Mesenteric fat pad (tissue), 1 donor: ENCODE data around the gene NUTM2G. TPM values are rescaled to one million over a fixed set of nuclear protein-coding genes. Genes with fewer than 3 reads are reported as not detected.
"Not testable (repeated sequence)": the region's sequence is repeated elsewhere in the genome, so short reads cannot be mapped to it uniquely, and the experiment has no call there.

Source experiments
- DNase-seq: peaks from one replicate; pipeline ENCODE4 v3.0.0-alpha.2; 2020; ENCODE audit warnings: low spot score
- long read RNA-seq: library from polyadenylated mRNA; unstranded; transcript quantifications from one replicate; pipeline ENCODE4 v2.0.0, GENCODE V29; 2020
- total RNA-seq: library from RNA; stranded (reverse); fragmentation: NEBNext Ultra II Directional; extraction: Animal tissue kit (Norgen Biotek cat#: 25700); gene quantifications from one replicate; pipeline ENCODE4 v1.2.1, GENCODE V29; 2021
- donor health status: DM: yes; HTN: yes; CAD: no.

Gene NUTM2G
- total RNA-seq: not detected
- long read RNA-seq, partial matches to known transcripts: 0 of 1 reads
- long read RNA-seq, other reads (novel, unspliced or antisense): 1 of 1 reads

DNA sequence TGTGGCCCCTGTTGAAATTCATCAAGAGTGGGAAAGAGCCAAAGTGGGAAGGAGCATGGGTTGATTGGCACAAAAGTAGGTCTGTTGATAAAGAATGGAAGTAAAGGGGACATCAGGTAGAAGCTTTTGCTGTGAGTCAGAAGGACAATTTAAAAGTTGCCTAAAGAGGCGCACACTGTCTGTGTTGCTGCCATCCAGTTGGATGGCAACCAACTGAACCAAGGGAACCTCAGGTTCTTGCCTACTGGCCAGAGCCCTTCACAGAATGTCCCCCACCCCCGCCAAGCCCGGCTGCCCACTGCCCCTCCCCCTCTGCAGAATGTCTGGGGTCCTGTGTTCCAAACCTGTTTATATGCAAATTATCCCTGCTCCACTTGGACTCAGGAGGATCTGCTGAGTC, at the start of gene NUTM2G:
NUTM2G (plus strand) TSS at position 301 of the 400 bp plus-strand sequence. CDS start 182 bp downstream, outside the sequence.
- DNase-seq: not testable (repeated sequence)

DNA sequence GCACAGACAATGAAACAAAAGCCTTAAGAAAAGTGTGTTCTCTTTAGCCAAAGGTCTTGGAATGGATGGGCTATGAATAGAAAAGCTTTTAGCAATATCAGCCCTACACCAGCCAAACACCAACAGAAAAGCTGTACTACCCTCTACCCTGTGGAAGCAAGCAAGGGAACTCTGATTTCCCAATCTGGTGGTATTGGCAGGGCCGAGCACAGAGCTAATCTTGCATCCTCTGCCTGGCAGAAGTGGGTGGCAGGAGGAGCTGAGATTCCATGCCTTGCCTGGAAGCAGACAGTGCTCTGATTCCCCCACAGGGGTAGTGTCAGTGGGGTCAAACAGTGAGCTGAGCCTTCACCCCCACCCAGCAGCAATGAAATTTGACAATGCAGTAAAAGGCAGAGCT, 44.7 kb upstream of the NUTM2G start:
- DNase-seq: no peak

- DNase-seq: no peak
Measured at GRCh38 chr9:96884443-96884842, 44.2 kb upstream of the NUTM2G start.

- no peak for DNase-seq
Measured at GRCh38 chr9:96885424-96885823, 43.2 kb upstream of the NUTM2G start.

DNA sequence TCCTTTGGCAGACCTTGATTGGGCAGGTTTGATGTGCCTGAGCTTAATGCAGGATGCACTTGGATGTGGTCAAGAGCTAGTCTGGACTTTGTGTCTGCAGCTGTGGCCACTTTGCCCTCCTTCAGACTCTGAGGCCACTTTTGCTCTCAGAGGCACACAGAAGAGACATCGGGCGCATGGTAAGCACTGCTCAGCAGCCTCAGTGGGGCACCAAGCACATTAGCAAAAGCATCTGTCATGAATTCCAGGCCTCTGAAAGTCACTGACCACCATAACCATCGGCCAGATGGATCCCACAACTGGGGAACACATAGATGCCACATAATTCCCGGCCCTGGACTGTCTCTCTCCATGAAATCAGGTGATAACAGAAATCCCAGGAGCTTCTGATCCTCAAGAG, 40.1 kb upstream of the NUTM2G start:
- no peak for DNase-seq

DNA sequence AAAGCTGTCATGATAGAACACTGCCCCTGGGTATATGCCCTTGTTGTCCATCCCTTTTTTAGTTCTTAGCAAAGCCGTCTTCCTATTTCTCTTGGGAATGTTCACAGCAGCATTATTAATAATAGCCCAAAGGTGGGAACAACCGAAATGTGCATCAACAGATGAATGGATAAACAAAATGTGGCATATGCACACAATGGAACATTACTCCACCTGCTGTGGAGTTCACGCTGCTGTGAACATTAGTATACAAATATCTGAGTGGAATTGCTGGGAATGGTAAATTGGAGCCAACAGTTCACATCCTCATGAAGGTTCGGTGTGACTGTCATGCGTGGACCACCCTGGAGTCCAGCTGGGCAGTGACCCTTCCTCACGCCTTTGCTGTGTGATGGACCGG, 36.5 kb upstream of the NUTM2G start:
- no peak for DNase-seq

- DNase-seq: not testable (repeated sequence)
Measured at GRCh38 chr9:96900010-96900409, 28.6 kb upstream of the NUTM2G start.

DNA sequence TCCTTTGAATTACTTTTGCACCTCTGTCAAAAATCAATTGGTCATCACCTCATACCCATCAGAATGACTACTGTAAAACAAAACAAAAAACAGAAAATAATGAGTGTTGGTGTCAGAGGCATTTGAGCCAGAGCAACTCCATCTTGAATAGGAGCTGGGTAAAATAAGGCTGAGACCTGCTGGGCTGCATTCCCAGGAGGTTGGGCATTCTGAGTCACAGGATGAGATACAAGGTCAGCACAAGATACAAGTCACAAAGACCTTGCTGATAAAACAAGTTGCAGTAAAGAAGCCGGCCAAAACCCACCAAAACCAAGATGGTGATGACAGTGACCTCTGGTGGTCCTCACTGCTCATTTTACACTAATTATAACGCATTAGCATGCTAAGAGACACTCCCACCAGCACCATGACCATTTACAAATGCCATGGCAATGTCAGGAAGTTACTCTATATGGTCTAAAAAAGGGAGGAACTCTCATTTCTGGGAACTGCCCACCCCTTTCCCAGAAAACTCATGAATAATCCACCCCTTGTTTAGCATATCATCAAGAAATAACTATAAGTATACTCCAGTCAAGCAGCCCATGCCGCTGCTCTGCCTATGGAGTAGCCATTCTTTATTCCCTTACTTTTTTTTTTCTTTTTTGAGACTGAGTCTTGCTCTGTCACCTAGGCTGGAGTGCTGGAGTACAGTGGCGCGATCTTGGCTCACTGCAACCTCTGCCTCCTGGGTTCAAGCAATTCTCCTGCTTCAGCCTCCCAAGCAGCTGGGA, 23.5 kb upstream of the NUTM2G start:
- not testable (repeated sequence) for DNase-seq

DNA sequence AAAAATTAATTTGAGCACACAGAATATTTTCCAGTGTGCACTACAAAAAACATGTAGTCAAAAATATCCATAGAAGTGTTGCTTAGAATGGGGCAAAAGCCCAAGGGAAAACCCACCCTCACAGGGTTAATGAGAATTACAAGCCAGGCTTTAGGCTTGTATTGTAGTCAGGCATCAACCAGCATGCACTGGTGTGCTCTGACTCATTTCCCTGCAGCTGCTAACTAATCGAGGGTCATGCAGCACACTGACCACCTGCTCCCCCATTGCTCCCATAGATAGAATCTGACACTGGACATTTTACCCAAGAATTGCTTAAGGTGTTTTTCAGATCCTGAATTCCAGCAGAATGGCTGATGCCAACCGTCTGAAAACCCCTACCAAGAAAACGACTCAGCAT, 20.2 kb upstream of the NUTM2G start:
- not testable (repeated sequence) for DNase-seq

DNA sequence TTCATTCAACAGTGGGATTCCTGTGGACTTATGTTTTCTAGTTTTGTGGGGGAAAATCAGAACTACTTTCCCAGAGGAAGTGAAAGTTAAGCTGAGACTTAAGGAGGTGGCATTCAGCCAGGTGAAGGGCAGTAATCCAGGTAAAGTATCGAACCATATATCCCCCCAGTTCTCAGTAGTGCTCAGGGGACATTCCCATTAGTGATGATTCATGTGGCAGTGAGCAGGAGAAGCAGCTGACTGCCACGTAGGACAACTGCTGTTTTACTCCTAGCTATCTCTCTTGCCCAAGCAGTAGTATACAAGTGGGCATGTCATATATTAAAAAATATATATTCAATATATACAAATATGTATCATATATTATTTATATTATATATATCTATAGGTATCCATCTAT, 13.1 kb upstream of the NUTM2G start:
- DNase-seq: not testable (repeated sequence)

- DNase-seq: not testable (repeated sequence)
Measured at GRCh38 chr9:96916531-96916930, 12.1 kb upstream of the NUTM2G start.

DNA sequence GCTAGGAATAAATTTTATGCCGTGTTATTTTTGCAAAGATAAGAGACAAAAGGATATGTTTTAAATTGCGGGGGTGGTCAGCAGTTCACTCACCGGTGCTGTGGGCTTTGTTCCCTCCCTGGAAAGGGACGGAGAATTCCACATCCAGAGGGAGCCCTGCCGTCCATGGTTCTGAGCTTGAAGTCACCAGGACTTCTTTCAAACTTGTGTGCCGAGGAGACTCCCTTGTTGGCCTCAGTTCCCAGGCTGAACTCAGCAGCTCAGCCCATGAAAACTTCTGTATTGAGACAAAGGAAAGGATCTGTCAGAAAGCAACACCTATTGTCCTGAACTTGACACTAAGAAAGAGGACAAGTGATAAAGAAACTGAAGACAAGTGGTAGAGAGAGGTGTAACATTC, 10.1 kb upstream of the NUTM2G start:
- DNase-seq: not testable (repeated sequence)

DNA sequence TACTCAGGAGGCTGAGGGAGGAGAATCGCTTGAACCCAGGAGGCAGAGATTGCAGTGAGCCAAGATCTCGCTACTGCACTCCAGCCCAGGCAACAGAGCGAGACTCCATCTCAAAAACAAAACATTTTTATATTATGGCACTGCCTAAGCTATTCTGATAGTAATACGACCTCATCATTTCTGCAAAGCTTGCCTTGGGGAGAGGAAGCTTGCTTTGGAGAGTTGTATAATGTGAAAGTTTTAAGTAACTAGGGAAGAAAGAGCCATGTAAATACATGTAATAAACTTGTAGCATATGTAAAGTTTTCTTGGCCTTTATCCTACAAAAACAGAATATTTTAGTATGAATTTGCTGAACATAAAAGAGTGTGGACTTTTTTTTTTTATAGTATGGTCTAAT, 7.8 kb upstream of the NUTM2G start:
- DNase-seq: not testable (repeated sequence)

GRCh38 chr9:96925587-96925986, 3.1 kb upstream of the NUTM2G start:
- not testable (repeated sequence) for DNase-seq

DNA sequence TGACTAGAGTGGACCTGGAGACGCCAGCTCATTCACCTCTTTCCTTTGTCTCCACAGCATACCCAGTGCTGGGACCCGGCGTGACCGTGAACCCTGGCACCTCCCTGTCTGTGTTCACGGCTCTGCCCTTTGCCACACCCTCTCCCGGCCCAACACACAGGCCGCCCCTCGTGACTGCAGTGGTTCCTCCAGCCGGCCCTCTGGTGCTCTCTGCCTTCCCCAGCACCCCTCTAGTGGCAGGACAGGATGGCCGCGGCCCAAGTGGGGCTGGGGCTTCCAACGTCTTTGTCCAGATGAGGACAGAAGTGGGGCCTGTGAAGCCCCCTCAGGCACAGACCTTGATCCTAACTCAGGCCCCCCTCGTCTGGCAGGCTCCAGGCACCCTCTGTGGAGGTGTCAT, 3.0 kb downstream of the NUTM2G start:
- not testable (repeated sequence) for DNase-seq

DNA sequence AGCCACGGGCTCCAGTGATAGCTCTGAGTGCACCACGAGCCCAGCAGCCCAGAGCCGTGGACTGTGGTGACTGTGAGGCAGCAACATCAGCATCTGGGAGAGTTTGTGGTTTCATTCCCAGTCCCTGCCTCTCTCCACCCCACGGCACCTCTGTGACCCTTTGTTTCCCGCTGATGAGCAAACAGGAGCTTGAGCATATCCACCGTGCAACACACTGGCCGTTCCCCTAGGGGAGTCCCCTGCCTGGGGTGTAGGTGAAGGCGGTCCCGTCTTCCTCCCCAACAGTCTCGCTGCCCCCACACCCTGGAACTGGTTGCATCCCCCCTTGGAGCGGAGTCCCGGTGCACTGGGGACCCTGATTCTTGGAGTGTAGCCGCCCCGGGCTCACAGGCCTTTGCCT, 5.5 kb downstream of the NUTM2G start:
- not testable (repeated sequence) for DNase-seq

- not testable (repeated sequence) for DNase-seq
Measured at GRCh38 chr9:96934706-96935105, 6.1 kb downstream of the NUTM2G start.

GRCh38 chr9:96935401-96935800, 6.8 kb downstream of the NUTM2G start:
- DNase-seq: not testable (repeated sequence)

DNA sequence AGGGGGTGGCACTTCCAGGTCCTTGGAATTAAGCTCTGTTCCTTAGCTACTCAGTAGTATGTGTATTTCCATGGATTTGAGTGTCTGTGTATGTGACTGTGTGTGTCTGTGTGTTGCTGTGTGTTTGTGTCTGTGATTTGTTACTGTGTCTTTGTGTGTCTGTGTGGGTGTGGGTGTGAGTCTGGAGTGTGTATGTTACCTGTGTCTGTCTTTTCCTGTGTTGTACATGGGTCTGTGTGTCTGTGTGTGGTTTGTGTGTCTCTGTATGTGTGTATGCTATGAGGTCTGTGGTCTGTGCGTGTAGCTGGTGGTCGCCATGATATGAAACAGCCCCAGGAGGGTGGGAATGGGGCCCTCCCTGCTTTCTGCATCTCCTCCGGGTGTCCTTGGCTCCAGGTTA, 8.8 kb downstream of the NUTM2G start:
- DNase-seq: not testable (repeated sequence)

- not testable (repeated sequence) for DNase-seq
Measured at GRCh38 chr9:96938957-96939665, 10.5 kb downstream of the NUTM2G start.

DNA sequence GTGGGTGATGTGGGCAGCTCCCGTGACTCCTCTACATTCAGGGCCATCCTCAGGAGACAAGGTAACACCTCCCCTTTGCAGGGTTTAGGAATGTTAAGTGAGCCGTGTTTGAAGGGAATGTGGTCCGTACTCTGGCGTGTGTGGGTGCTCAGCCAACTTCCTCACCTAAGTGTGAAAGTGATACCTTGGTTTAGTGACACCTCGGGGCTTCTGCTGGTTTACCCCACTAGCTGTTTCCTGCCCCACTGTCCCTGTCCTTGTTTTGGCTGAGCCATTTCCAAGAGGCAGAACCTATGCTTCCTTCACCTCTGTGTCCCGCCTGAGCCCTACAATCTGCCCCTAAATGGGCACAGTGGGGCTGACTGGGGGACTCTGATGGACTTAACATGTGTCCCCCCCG, 12.3 kb downstream of the NUTM2G start:
- DNase-seq: not testable (repeated sequence)

GRCh38 chr9:96941628-96942027, 13.0 kb downstream of the NUTM2G start:
- not testable (repeated sequence) for DNase-seq
